K562 (cell line): Measurements from ENCODE around the gene ACBD3. TPM values are rescaled to one million over a fixed set of nuclear protein-coding genes. Genes with fewer than 3 reads are reported as not detected.

Experiments used
- ATAC-seq: fragments of 200-7000 bp; cut with Tn5 transposase; 3 replicates; pipeline ENCODE4 v1.9.1; 2020; ENCODE audit warnings: moderate library complexity
- BruUV-seq: library from RNA; stranded (reverse); fragments of 400-500 nt; replicated peaks from 2 replicates; lab custom pipeline; 2021; lab: Mats Ljungman, UMichigan
- CTCF ChIA-PET: fragments of 300-600 bp; formaldehyde crosslinking; extraction: SDS; loops from one replicate; lab custom pipeline; 2021; ENCODE audit warnings: low intra/inter-chr PET ratio; lab: Yijun Ruan, JAX
- POLR2A ChIA-PET: fragments of 300-600, 350-650 bp; sonication (Branson Sonifier 250); formaldehyde crosslinking; extraction: SDS; loops from one replicate; lab custom pipeline; 2021; ENCODE audit warnings: antibody characterized with exemption, inconsistent platforms; lab: Yijun Ruan, JAX
- DNase-seq, 4 experiments: peaks; one replicate each; pipeline versions ENCODE4 v3.0.0 to v3.0.0-alpha.2; 2011 to 2018; ENCODE audit warnings: low spot score in 3 of 4, mixed read lengths in 3 of 4; ENCODE audit errors: extremely low read depth in 1 of 4
- FAIRE-seq: peaks from 2 replicates; lab custom pipeline; 2011; peaks lifted over from hg19 to GRCh38; lab: Jason Lieb, UNC
- H2AFZ ChIP-seq: 2 replicates; pipeline ENCODE4 v1.6.0; 2011; ENCODE audit warnings: low read depth, low read length, control low read depth, inconsistent platforms
- H3K27ac ChIP-seq: fragments of 200-600 bp; 3 replicates; pipeline ENCODE4 v1.8.0; 2011; ENCODE audit warnings: low read depth, mild to moderate bottlenecking, control low read depth, inconsistent platforms, low read length, moderate library complexity, mixed read lengths; ENCODE audit errors: extremely low read depth
- H3K27me3 ChIP-seq, 2 experiments: fragments of 300-600 bp in 1 of 2; 2 replicates in 1 of 2; 3 replicates in 1 of 2; pipeline versions ENCODE4 v1.6.0 to v1.8.0; 2011; ENCODE audit warnings: inconsistent platforms in 2 of 2, low read length in 2 of 2, mild to moderate bottlenecking in 1 of 2, mixed read lengths in 1 of 2, moderate library complexity in 1 of 2; ENCODE audit not compliant: control insufficient read depth in 2 of 2, insufficient read depth in 2 of 2
- H3K36me3 ChIP-seq: fragments of 300-600 bp; 3 replicates; pipeline ENCODE4 v1.8.0; 2011; ENCODE audit warnings: mild to moderate bottlenecking, low read length, inconsistent platforms; ENCODE audit not compliant: control insufficient read depth, insufficient read depth
- H3K4me1 ChIP-seq, 2 experiments: fragments of 200-600 bp in 1 of 2; replicated peaks in 1 of 2; 2 replicates in 1 of 2; 3 replicates in 1 of 2; pipeline versions ENCODE4 v1.5.1 to v1.8.0; 2011; ENCODE audit warnings: inconsistent platforms in 2 of 2, low read length in 2 of 2, mild to moderate bottlenecking in 1 of 2, mixed read lengths in 1 of 2, moderate library complexity in 1 of 2; ENCODE audit not compliant: control insufficient read depth in 2 of 2, insufficient read depth in 2 of 2
- H3K4me2 ChIP-seq: 2 replicates; pipeline ENCODE4 v1.6.1; 2011; ENCODE audit warnings: low read length, control low read depth, inconsistent platforms, mixed read lengths; ENCODE audit not compliant: insufficient read depth
- H3K4me3 ChIP-seq: fragments of 200-600 bp; sonication (generic), shearing (Covaris generic); 2 replicates; pipeline ENCODE4 v1.5.1; 2016; ENCODE audit warnings: control low read depth, inconsistent platforms
- H3K79me2 ChIP-seq: fragments of 200-600 bp; 3 replicates; pipeline ENCODE4 v1.8.0; 2011; ENCODE audit warnings: low read length, inconsistent platforms; ENCODE audit not compliant: control insufficient read depth, insufficient read depth
- H3K9ac ChIP-seq, 2 experiments: 2 replicates each; pipeline versions ENCODE4 v1.6.0 to v1.6.1; 2011; ENCODE audit warnings: low read depth in 2 of 2, low read length in 2 of 2, control low read depth in 1 of 2, inconsistent platforms in 1 of 2, mild to moderate bottlenecking in 1 of 2, mixed read lengths in 1 of 2; ENCODE audit not compliant: insufficient read depth in 1 of 2
- H3K9me1 ChIP-seq: one replicate; pipeline ENCODE4 v1.6.0; 2011; ENCODE audit warnings: inconsistent platforms, mild to moderate bottlenecking, low read length, moderate library complexity; ENCODE audit not compliant: control insufficient read depth, insufficient read depth
- H3K9me3 ChIP-seq: replicated peaks from 2 replicates; pipeline ENCODE4 v1.5.1; 2011; ENCODE audit warnings: low read depth, low read length, inconsistent platforms; ENCODE audit not compliant: control insufficient read depth, insufficient read depth
- H4K20me1 ChIP-seq: replicated peaks from 2 replicates; pipeline ENCODE4 v1.6.1; 2011; ENCODE audit warnings: low read length, inconsistent platforms, mixed read lengths; ENCODE audit not compliant: control insufficient read depth, insufficient read depth
- CHD4 ChIP-seq: fragments of 200-600 bp; sonication (generic); IDR thresholded peaks from 3 replicates; pipeline ENCODE4 v1.6.1; 2012; ENCODE audit warnings: low read depth, mild to moderate bottlenecking, mixed read lengths, low read length, inconsistent platforms; ENCODE audit not compliant: insufficient read depth, insufficient replicate concordance, poor library complexity, severe bottlenecking
- ESRRB ChIP-seq: fragments of 250-450 bp; sonication (Bioruptor Pico); IDR thresholded peaks from 2 replicates; pipeline ENCODE4 v1.5.0; 2020; ENCODE audit warnings: mild to moderate bottlenecking, moderate library complexity, borderline replicate concordance
- FOXA1 ChIP-seq: fragments of 450-650 bp; IDR thresholded peaks from 2 replicates; pipeline ENCODE4 v1.6.1; 2016; ENCODE audit warnings: mild to moderate bottlenecking, borderline replicate concordance
- GABPB1 ChIP-seq: sonication (generic); formaldehyde crosslinking; IDR thresholded peaks from 2 replicates; pipeline ENCODE4 v1.8.0; 2022; ENCODE audit warnings: mild to moderate bottlenecking, missing genetic modification reagents
- HDGF ChIP-seq: fragments of 450-650 bp; IDR thresholded peaks from 2 replicates; pipeline ENCODE4 v1.6.1; 2016
- NCOA4 ChIP-seq: fragments of 450-650 bp; IDR thresholded peaks from 2 replicates; pipeline ENCODE4 v1.6.1; 2018; ENCODE audit warnings: mild to moderate bottlenecking; ENCODE audit not compliant: partially characterized antibody
- NR1H2 ChIP-seq: sonication (generic); formaldehyde crosslinking; IDR thresholded peaks from 2 replicates; pipeline ENCODE4 v1.4.0; 2020; ENCODE audit warnings: mild to moderate bottlenecking, missing genetic modification reagents
- RBM15 ChIP-seq: fragments of 200-400 bp; formaldehyde crosslinking; IDR thresholded peaks from 2 replicates; pipeline ENCODE4 v1.6.1; 2018; ENCODE audit warnings: mild to moderate bottlenecking, low read length, moderate library complexity; ENCODE audit not compliant: insufficient read depth
- SNRNP70 ChIP-seq: fragments of 200-400 bp; formaldehyde crosslinking; optimal IDR thresholded peaks from 2 replicates; pipeline ENCODE3; 2017; ENCODE audit warnings: low read depth, low read length
- TAF7 ChIP-seq: fragments of 450-650 bp; IDR thresholded peaks from 2 replicates; pipeline ENCODE4 v1.6.1; 2016; ENCODE audit warnings: missing genetic modification characterization, missing compliant biosample characterization
- ZNF3 ChIP-seq: fragments of 250-450 bp; sonication (Bioruptor Pico); IDR thresholded peaks from 2 replicates; pipeline ENCODE4 v1.5.0; 2021; ENCODE audit warnings: mild to moderate bottlenecking, moderate library complexity
- ZNF668 ChIP-seq: fragments of 250-450 bp; sonication (Bioruptor Pico); IDR thresholded peaks from 2 replicates; pipeline ENCODE4 v1.8.0; 2022; ENCODE audit warnings: mild to moderate bottlenecking, inconsistent platforms
- ZNF830 ChIP-seq: fragments of 250-450 bp; sonication (Bioruptor Pico); IDR thresholded peaks from 2 replicates; pipeline ENCODE4 v1.5.0; 2021; ENCODE audit warnings: mild to moderate bottlenecking
- WGBS: fragments of 100-300 bp; shearing (Covaris generic); methylation state at CpG from one replicate; pipeline ENCODE4 v1.1.6; 2016; ENCODE audit warnings: low coverage, mixed read lengths; ENCODE audit not compliant: insufficient coverage; ENCODE audit errors: missing lambda C conversion rate; 5-methylcytosine and 5-hydroxymethylcytosine counted together
- in situ Hi-C: fragments of 300-500 bp; cut with MboI; formaldehyde crosslinking; loops from 4 replicates; pipeline ENCODE4 v1.15.0; 2018; ENCODE audit warnings: inconsistent platforms, mixed read lengths
- intact Hi-C: fragments of 100-400 bp; cut with micrococcal nuclease; formaldehyde crosslinking; loops from 2 replicates; pipeline ENCODE4 v1.14.2; 2022
- polyA plus RNA-seq, 8 experiments: library from polyadenylated mRNA; depleted of rRNA in 4 of 8; stranded (reverse) in 5 of 8; unstranded in 3 of 8; fragments of >200 nt; fragmentation: Nextera tagmentation in 2 of 8; fragmentation: Illumina TruSeq in 1 of 8; extraction: Ambion mirVana in 2 of 8; extraction: Trizol in 1 of 8; gene quantifications; 2 replicates each; pipeline versions ENCODE4 v1.2.1 to v1.2.3, GENCODE V29; 2011 to 2014; ENCODE audit warnings: inconsistent platforms in 1 of 8, missing spikeins in 1 of 8
- total RNA-seq, 7 experiments: library from RNA; depleted of rRNA in 6 of 7; stranded (reverse); fragments of >200 nt in 6 of 7; fragmentation: Illumina TruSeq in 2 of 7; extraction: Trizol in 2 of 7; gene quantifications; 2 replicates each; pipeline versions ENCODE4 v1.2.1 to v1.2.3, GENCODE V29; 2011 to 2021; ENCODE audit warnings: low replicate concordance in 1 of 7
- TF ChIP-seq, protein P1 (sequence below): fragments of 200-800 bp; sonication (Bioruptor generic); IDR thresholded peaks from 2 replicates; pipeline ENCODE4 v1.6.1; 2017; ENCODE audit warnings: missing genetic modification characterization, missing compliant biosample characterization
- TF ChIP-seq, protein P2 (sequence below): sonication (generic); formaldehyde crosslinking; IDR thresholded peaks from 2 replicates; pipeline ENCODE4 v1.8.0; 2023; ENCODE audit warnings: missing genetic modification reagents, mild to moderate bottlenecking, borderline replicate concordance
- TF ChIP-seq, protein P3 (sequence below): sonication (generic); formaldehyde crosslinking; IDR thresholded peaks from 2 replicates; pipeline ENCODE4 v1.8.1; 2023; ENCODE audit warnings: mild to moderate bottlenecking, missing genetic modification reagents

Gene ACBD3
- total and polyA plus RNA-seq, 9 of the 15 experiments (the other 6 are each of a cell fraction or from before 2014, with no cell fraction given): 11.1 to 36.7 (median 26.9) TPM

DNA sequence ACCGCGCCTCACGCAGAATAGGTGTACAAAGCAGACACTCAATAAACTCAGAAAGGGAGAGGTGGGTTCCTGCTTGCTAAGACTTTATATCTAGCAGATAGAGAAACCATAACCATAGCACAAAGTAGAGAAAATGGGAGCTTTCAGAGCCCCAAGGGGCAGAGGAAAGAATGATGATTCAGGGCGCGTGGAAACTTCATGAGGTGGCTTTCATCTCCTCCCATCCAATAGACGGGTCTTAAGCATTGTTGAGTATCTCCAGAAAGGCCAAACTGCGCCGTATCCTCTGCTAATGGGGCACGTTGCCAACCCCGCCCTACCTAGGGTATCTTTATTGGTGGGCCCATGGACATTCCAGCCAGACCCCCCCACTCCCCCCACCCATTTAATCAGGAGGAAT lies 36.1 kb upstream of the ACBD3 start:
- intact Hi-C loops (no loop called here), in situ Hi-C loops (no loop called here)
- no peaks in the 10 kb centered on the region for H3K9me1 ChIP-seq
- 0 out of 2 replicates have a peak, but pooled peaks cover 4% of the 10 kb centered on the region for H4K20me1 ChIP-seq
- no peak overlapping the region for H3K4me3 ChIP-seq
- no peak overlapping the region for H3K4me2 ChIP-seq
- H3K9ac ChIP-seq: no peak overlapping the region
- BruUV-seq: no TSS peak
- DNase-seq: no peak
- H3K79me2 ChIP-seq: no peaks in the 10 kb centered on the region
- H3K27ac ChIP-seq: no peak overlapping the region
- 0 out of 5 replicates have a peak, but pooled peaks cover 0 to 4% of the 10 kb centered on the region in 2 experiments for H3K27me3 ChIP-seq
- no peaks in the 10 kb centered on the region for H3K9me3 ChIP-seq
- H3K36me3 ChIP-seq: no peaks in the 10 kb centered on the region
- H3K4me1 ChIP-seq: peaks cover 4 to 12% of the 10 kb centered on the region in 2 experiments; a peak in 4 of 5 replicates
- no peak for ATAC-seq
- ChIA-PET POLR2A (interaction anchor here (0.8 to 1.0 kb wide), 2 partner anchors 10 to 16 kb away, joined by 3 to 4 read pairs; no protein-coding TSS in a partner anchor), CTCF (no interaction called here)
- FAIRE-seq: no peak
- 63% methylated on average over 10 of the region's 10 CpGs for WGBS
- H2AFZ ChIP-seq: no peak overlapping the region
- TF ChIP-seq, protein P1, sequence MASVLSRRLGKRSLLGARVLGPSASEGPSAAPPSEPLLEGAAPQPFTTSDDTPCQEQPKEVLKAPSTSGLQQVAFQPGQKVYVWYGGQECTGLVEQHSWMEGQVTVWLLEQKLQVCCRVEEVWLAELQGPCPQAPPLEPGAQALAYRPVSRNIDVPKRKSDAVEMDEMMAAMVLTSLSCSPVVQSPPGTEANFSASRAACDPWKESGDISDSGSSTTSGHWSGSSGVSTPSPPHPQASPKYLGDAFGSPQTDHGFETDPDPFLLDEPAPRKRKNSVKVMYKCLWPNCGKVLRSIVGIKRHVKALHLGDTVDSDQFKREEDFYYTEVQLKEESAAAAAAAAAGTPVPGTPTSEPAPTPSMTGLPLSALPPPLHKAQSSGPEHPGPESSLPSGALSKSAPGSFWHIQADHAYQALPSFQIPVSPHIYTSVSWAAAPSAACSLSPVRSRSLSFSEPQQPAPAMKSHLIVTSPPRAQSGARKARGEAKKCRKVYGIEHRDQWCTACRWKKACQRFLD: no peak
- TF ChIP-seq SNRNP70 (no peak), TAF7 (tag) (no peak), ESRRB (CRISPR knock-in tag) (no peak), ZNF3 (CRISPR knock-in tag) (no peak), NR1H2 (no peak), NCOA4 (no peak), FOXA1 (no peak), ZNF668 (CRISPR knock-in tag) (no peak), ZNF830 (CRISPR knock-in tag) (no peak), HDGF (no peak), RBM15 (no peak), CHD4 (no peak), GABPB1 (CRISPR knock-in tag) (no peak)
- TF ChIP-seq, protein P2, sequence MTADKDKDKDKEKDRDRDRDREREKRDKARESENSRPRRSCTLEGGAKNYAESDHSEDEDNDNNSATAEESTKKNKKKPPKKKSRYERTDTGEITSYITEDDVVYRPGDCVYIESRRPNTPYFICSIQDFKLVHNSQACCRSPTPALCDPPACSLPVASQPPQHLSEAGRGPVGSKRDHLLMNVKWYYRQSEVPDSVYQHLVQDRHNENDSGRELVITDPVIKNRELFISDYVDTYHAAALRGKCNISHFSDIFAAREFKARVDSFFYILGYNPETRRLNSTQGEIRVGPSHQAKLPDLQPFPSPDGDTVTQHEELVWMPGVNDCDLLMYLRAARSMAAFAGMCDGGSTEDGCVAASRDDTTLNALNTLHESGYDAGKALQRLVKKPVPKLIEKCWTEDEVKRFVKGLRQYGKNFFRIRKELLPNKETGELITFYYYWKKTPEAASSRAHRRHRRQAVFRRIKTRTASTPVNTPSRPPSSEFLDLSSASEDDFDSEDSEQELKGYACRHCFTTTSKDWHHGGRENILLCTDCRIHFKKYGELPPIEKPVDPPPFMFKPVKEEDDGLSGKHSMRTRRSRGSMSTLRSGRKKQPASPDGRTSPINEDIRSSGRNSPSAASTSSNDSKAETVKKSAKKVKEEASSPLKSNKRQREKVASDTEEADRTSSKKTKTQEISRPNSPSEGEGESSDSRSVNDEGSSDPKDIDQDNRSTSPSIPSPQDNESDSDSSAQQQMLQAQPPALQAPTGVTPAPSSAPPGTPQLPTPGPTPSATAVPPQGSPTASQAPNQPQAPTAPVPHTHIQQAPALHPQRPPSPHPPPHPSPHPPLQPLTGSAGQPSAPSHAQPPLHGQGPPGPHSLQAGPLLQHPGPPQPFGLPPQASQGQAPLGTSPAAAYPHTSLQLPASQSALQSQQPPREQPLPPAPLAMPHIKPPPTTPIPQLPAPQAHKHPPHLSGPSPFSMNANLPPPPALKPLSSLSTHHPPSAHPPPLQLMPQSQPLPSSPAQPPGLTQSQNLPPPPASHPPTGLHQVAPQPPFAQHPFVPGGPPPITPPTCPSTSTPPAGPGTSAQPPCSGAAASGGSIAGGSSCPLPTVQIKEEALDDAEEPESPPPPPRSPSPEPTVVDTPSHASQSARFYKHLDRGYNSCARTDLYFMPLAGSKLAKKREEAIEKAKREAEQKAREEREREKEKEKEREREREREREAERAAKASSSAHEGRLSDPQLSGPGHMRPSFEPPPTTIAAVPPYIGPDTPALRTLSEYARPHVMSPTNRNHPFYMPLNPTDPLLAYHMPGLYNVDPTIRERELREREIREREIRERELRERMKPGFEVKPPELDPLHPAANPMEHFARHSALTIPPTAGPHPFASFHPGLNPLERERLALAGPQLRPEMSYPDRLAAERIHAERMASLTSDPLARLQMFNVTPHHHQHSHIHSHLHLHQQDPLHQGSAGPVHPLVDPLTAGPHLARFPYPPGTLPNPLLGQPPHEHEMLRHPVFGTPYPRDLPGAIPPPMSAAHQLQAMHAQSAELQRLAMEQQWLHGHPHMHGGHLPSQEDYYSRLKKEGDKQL (CRISPR knock-in tag): no peak
- TF ChIP-seq, protein P3, sequence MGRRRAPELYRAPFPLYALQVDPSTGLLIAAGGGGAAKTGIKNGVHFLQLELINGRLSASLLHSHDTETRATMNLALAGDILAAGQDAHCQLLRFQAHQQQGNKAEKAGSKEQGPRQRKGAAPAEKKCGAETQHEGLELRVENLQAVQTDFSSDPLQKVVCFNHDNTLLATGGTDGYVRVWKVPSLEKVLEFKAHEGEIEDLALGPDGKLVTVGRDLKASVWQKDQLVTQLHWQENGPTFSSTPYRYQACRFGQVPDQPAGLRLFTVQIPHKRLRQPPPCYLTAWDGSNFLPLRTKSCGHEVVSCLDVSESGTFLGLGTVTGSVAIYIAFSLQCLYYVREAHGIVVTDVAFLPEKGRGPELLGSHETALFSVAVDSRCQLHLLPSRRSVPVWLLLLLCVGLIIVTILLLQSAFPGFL: no peak
